ENCODE data around the gene ELFN2.

The ELFN2 gene

DNA sequence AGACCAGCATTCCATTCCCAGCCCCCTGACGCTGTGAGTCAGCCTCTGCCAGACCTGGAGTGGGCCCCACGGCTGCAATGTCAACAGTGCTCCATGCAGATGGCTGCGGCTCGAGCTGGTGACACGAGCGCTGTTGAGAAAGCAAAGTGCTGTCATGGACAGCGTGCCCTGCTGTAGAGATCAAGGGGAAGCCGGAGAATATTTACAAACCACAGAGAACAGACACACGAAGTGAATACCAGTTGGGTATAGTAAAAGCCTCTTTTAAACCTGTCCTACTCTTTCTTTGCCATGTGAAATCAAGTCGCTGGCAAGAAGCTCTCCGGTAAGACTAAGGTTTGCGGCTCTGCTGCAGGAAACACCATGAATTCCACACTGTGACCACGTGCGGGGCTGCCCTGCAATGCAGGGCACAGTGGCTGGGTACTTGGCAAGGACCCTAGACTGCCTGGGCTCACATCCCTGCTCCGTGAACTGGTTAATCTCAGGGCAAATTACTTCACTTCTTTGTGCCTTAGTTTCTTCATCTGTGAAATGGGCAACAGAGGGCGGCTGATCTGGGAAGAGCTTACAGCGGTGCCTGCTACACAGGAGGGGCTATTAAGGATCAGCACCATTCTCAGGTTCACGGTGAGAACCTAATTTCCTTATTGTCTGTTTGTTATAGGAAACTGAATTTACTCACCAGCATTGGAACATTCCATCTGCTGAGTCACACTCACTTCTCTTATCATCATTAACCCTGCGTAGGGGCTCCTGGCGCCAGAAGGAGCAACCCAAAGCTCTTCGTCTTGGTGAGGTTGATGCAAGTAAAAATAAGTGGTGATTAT, 27.8 kb upstream of the ELFN2 start:
- peak; percentile 65 for DNase-seq (ENCODE audit: low spot score)

GRCh38 chr22:37453696-37454095, 26.4 kb upstream of the ELFN2 start:
- DNase-seq (ENCODE audit: low spot score), result no peak

DNA sequence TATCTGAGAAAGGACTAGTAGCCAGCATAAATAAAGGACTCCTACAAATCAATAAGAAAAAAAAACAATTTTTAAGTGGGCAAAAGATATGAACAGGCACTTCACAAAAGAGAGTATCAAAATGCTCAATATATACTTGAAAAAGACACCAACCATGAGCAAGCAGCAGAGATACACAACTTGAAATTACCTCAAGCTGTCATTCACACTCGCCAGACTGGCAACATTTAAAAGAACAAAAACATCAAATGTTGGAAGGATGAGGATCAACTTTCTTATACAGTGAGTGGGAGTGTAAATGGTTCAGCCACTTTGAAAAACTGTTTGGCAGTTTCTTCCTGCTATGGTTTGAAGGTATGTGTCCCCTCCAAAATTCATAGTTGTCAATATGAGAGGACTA, 23.9 kb upstream of the ELFN2 start:
- no peak for DNase-seq (ENCODE audit: low spot score)

DNA sequence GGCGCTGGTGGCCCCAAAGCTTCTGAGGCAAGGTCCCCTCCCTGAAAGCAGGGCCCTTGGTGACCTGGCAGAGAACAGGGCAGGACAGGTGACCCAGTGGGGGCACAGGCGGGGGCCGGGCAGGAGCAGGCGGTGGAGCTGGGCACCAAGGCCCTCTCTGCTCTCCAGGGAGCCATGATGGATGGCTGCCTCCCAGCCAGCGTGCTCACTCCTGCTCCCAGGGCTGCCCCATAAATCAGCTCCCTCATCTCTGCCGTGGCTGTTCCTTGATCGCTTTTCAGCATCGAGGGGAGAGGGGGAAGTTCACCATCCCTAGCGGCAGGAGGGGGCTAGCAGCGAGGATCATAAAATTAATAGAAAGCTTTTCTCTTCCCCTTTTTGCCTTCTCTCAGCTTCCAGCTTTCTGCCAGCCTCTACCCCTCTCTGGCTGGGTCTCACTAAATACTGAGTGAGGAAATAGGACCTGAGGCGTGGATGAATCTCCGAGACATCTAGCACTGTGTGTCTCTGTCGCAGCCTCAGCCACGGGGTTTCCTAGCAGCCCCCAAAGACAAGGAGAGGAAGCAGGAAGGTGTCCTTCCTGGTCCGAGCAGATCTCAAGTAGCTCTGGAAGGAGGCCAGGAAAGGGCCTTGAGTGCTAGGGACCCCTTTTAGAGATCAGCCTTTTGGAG, 22.2 kb upstream of the ELFN2 start:
- DNase-seq (ENCODE audit: low spot score), result no peak

DNA sequence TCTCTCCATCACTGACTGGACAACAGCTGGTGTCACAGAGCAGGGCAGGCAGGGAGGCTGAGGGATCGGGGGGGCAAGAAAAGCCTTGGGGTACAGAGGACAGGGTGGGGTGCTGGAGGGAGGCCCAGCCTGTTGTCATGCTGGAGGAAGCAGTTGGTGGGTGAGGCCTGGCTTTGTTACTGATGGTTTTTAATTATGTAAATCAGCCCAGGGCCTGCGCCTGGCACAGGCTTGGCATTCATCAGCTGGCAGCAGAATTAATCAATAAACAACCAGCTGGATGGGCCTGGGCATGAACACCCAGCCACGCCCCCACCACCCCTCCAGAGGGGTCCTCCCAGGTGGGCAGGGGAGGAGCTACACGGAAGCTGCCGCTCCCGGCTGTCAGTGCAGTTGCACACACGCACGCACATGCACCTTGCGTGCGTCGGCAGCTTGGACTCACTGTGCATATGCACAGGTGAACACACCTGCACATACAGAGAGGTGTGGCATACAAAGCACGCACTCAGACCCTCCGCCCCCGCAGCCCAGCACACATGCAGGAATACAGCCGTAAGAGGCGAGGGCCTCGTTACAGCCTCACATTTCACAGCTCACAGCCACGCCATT, 21.3 kb upstream of the ELFN2 start:
- no peak for DNase-seq (ENCODE audit: low spot score)

GRCh38 chr22:37445501-37445900, 18.2 kb upstream of the ELFN2 start:
- DNase-seq (ENCODE audit: low spot score), result no peak

- no peak for DNase-seq (ENCODE audit: low spot score)
Measured at GRCh38 chr22:37443977-37444376, 16.7 kb upstream of the ELFN2 start.

DNA sequence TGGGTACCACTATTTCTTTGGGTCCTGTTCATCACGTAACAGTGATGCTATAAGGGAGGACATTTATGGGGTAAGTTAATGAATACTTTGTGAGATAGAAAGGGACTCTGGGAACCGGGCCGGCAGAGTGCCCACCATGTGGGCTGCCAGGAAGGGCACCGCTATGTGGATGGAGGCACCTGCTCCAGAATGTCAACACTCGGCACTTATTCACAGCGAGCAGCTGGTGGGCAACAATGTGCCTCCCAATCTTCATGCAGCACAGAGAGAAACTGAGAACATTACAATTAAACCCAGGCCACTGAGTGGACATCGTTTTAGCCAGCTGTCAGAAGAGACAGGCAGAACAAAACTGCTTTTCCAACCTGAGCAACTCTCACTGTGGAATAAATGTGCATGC, 15.8 kb upstream of the ELFN2 start:
- DNase-seq (ENCODE audit: low spot score), result no peak

DNA sequence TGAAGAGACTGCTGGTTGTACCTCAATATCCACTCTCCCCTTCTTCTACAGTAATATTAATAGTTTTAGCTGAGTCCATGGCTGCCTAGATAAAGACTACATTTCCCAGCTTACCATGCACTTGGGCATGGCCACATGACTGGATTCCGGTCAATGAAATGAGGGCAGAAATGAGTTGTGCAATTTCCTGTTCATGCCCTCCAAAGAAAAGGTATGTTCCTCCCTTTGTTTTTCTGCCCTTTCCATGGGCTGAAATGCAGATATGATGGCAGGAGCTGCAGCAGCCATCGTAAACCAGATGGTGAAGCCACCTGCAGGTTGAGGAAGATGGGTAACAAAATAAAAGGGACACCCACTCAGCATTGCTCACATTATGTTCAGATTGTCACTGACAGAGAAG, 15.3 kb upstream of the ELFN2 start:
- peak; percentile 55 for DNase-seq (ENCODE audit: low spot score)

- no peak for DNase-seq (ENCODE audit: low spot score)
Measured at GRCh38 chr22:37442135-37442534, 14.9 kb upstream of the ELFN2 start.

- DNase-seq (ENCODE audit: low spot score), result no peak
Measured at GRCh38 chr22:37440875-37441274, 13.6 kb upstream of the ELFN2 start.

- no peak for DNase-seq (ENCODE audit: low spot score)
Measured at GRCh38 chr22:37439347-37439746, 12.1 kb upstream of the ELFN2 start.

- DNase-seq (ENCODE audit: low spot score), result no peak
Measured at GRCh38 chr22:37435970-37436603, 8.8 kb upstream of the ELFN2 start.

DNA sequence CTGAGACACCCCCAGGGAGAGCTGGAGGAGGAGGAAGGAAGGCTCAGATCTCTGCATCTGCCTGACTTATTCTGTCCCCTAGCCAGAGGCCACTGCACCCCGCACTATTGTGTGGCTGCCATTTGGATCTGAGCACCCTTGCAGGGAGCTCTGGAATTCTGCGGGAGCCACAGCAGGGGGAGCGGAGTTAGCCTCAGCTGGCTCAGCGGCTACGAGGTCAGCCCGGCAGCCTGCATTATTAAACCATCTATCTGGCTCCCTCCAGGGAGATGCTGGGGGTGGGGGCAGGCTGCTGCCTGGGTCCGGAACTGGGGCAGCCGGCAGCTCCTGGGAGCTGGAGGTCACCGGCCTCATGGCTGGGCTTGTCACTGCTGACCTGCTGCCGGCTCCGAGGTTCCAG, 6.5 kb upstream of the ELFN2 start:
- DNase-seq (ENCODE audit: low spot score), result no peak

DNA sequence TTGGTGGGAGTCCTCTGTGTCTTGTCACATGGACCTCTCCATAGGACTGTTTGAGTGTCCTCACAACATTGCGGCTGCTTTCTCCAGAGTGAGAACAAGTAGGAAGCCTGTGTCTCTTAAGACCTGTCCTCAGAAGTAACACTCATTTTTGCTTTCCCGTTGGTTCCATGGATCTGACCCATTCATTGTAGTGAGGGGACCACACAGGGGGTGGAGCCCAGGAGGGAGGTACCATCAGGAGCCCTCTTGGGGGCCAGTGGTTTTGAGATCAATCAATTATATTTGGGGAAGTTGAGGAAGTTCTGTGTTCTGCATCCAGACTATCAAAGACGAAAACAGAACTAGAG, 5.4 kb upstream of the ELFN2 start:
- no peak for DNase-seq (ENCODE audit: low spot score)

DNA sequence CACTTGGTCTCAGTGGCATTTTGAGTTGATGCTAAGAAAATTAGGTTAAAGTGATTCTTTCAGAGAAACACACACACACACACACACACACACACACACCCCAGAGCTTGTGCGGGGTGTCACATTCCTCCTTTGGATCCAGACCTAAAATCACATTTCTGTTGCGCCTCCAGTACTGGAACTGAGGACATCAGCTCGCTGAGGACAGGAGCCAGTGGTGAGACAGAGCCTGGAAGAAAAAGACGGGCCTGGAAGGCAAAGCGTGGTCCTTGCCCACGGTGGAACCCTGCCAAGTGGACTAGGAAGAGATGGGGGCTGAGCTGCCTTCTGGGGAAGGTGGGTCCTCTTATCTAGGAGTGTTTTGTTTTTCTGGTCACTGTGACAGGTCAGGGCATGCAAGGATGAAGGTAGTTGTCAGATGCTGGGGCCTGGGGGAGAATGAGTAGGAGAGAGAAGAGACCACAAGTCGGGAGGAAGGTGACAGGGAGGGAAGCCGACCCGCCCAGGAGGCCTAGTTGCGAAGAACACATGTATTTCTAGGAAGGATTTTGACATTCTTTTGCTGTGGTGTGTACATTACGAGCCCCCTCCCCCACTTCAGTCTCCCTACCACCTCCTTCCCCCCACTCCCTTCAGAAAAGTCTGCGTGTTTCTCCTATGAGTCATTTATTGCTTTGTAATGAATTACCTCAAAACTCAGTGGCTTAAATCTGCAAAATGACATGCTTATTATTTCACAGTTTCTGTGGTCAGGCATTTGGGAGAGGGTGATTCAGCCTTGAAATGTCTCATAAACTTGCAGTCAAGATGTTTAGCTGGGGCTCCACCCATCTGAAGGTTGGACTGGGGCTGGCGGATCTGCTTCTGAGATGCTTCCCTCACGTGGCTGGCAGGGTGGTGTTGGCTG, 4.8 kb upstream of the ELFN2 start:
- peak; percentile 94 for DNase-seq (ENCODE audit: low spot score)

DNA sequence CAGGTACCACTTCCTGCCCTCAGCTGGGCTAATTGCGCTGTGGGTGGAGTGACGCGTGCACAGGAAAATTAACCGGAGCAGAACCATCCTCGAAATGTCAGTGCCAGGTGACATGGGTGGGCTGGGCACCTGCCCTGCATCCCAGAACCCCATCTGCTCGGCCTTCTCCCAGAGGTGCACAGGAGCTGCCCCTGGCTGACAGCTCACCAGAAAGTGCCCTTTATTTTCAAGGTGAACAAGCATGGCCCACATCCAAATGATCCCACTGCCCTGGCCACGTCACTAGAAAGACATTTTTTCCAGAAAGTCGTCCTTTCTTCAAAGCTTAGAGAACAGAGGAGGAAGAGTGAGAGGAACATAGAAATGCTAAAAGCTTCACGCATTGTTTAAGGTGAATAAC, 4.1 kb upstream of the ELFN2 start:
- no peak for DNase-seq (ENCODE audit: low spot score)

DNA sequence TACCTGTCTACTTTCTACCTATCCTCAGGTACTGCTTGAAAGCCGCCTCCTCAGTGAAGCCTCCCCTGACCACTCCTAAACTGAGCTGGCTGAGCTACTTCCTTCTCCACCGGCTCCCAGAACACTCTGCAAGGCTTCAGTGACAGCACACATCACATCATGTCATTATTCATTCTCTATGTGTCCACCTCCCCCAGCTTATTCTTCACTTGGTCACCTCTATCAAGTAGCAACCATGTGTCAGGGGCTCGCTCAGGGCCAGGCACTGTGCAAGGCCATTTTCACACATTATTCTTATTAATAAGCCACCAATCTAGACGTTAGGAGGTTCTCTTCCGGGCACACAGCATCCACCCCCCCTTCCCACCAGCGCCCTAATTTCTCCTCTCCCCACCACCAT, 3.7 kb upstream of the ELFN2 start:
- DNase-seq (ENCODE audit: low spot score), result no peak

DNA sequence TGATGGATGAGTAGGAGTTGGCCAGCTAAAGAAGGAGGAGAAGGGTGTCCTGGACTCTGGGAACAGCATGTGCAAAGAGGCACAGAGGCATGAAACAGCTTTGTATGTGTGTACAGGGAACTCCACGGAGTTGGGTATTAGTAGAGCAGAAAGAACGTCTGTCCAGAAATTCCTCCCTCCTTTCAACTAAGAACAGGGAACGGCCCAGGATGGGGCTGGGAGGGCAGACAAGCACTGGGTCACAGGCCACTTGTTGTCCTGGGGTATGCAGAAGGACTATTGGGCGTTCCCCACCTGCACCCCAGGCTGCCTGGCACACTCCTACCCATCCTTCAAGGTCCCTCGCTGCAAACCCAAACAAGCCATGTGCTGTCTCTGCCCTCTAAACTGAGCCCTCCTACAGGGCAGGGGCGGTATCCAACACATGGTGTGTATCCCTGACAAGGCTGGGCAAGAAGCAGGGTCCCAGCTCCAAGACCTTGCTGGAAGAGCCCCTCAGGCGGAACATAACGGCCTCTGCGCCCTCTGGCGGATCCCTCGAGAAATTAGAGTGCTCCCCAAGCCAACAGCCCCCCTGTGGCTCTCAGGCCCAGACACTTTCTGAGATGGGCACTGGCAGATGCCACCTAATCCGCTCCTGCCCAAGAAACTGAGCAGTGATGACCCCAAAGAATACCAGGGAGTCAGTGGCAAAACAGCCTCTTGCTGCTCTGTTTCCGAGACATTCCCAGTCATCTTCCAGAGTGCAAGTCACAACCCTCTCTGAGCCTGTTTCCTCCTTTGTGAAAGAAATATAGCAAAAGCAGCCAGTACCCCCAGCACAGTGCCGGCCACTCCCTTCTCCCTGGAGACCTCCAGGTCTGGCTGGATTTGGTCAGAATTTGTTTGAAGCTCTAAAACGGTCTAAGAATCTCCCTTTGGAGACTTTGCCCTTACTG, 1.6 kb upstream of the ELFN2 start:
- DNase-seq (ENCODE audit: low spot score), result peak; percentile 58

DNA sequence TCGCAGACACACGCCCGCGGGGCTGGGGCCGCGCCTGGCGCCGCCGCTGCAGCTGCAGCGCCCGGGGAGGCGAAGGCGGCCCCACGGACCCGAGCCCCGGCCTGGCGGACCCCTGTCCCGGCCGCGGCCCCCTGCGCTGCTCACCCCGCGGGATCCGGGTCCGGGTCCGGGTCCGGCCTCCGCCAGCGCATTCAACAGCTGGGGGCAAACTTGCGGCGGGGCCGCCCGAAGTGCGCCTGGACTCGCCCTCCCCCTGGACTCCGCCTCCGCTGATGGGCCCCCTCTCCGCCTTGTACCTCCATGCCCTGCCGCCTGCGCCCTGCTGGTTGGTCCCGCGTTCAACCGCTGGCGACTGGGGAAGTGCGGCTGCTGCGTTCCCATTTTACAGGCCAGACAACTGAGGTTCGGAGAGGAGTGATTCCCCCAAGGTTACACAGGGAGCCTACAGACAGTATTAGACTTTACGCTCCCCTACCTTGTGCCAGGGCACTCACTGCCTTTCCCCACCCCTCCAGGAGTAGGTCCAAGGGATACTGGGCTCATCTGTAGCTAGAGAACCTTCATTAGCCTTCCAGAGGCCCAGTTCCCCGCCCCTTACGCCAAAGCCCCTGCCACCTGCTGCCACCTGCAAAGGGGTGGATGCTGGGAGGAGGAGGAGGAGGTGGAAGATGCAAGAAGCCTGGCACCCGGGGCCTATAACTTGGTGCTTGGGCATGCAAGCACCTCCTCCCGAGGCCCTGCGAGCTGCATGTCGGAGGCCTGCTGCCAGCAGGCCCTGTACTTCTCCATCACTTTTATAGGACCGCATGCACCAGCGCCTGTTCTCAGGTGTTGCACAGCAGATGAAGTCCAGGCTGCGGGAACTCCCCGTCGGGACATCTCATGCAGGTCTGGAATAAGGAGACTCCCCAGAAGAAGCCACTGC, 694 bp upstream of the ELFN2 start:
- no peak for DNase-seq (ENCODE audit: low spot score)

All from AG08395 (cell line).